ENCODE results near the gene BCL7C. TPM values are rescaled to one million over a fixed set of nuclear protein-coding genes. Genes with fewer than 3 reads are reported as not detected.

The BCL7C gene
- total RNA-seq, 1 donor from 2014 or later: 53.9 TPM

DNA sequence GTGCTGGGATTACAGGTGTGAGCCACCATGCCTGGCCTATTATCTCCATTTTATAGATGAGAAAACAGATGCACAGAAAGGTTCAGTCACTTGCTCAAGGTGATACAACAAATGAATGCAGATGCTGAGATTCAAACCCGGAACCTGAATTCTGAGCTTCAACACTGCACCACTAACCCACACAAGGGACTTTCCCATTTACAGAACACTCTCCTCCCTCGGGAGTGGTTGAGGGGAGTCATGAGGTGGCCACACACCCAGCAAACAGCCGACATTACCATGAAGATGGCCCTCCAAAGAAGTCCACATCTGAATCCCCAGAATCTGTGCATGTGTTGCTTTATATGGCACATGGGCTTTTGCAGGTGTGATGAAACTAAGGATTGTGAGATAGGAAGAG, 9.1 kb downstream of the BCL7C start:
- Mint-ChIP-seq H3K27ac (ENCODE audit: unreplicated experiment) (peak overlapping the region; percentile 25), H3K4me1 (ENCODE audit: unreplicated experiment) (peaks cover 9% of the 10 kb centered on the region), H3K9me3 (ENCODE audit: unreplicated experiment) (no peaks in the 10 kb centered on the region), H3K27me3 (ENCODE audit: unreplicated experiment) (peaks cover 13% of the 10 kb centered on the region), H3K4me3 (ENCODE audit: unreplicated experiment) (peak overlapping the region; percentile 51), H3K36me3 (ENCODE audit: low read depth, unreplicated experiment) (peaks cover 28% of the 10 kb centered on the region)
- no peak for TF ChIP-seq CTCF (IDR thresholded peaks at IDR 0.05; ENCODE audit: unreplicated experiment)
- no peak for DNase-seq (ENCODE audit: low spot score)

DNA sequence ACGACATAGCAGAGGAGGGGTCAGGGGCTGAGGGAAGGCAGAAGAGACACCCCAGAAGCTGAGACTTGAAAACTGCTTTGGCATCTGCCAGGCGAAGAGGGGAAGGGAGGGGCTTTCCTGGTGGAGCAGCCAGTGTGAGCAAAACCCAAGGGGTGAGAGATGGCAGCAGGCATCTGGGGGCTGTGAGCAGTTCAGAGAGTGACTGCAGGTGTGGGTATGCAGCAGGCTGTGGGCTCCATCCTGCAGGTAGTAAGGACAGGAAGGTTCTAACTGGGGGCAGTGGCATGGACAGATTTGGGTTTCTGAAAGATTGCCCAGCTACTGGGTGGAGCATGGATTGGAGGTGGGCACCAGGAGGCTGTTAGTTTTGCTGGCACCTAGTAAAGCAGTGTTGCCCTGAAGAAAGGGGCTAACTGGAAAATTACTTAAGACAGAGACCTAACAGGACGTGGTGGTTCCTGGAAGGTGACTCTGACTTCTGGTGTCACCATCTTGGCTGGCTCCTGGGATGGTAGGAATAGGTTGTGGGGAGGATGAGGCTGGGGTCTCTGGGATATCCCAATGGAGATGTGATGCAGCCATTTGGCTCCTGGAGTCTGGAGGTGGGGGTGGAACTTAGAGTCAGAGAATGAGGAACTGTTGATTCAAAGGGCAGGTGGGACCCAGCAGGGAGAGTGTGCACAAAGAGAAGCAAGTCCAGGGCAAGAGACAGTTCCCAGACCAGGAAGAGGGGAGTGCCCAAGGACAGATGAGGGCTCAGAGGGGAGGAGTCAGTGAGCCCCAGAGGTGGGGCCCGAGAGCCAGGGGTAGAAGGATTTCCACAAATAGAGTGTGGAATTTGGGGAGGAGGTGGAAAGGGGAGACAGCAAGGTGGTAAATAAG, 11.2 kb downstream of the BCL7C start:
- TF ChIP-seq CTCF (IDR thresholded peaks at IDR 0.05; ENCODE audit: unreplicated experiment): no peak
- Mint-ChIP-seq H3K4me1 (ENCODE audit: unreplicated experiment) (peaks cover 9% of the 10 kb centered on the region), H3K27me3 (ENCODE audit: unreplicated experiment) (peaks cover 16% of the 10 kb centered on the region), H3K4me3 (ENCODE audit: unreplicated experiment) (peak overlapping the region; percentile 62), H3K36me3 (ENCODE audit: low read depth, unreplicated experiment) (peaks cover 25% of the 10 kb centered on the region), H3K9me3 (ENCODE audit: unreplicated experiment) (no peaks in the 10 kb centered on the region), H3K27ac (ENCODE audit: unreplicated experiment) (no peak overlapping the region)
- DNase-seq (ENCODE audit: low spot score): no peak

DNA sequence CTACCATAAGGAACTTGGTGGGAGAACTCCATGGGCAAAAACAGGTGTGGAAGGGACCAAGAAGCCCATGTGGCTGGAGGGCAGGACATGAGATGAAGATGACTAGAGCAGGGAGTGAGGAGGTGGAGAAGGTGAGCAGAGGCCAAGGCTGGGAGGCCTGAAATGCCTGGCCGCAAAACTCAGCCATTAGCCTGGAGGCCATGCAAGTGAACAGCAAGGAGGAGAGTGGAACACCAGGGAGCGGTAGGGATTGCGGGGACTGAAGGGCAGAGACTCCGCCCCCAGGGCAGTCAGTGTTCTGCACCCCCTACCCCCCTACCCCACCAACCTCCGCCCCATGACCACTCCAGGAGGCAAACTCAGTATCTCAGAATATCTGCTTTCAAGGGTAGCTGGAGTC, 17.0 kb downstream of the BCL7C start:
- peaks cover 14% of the 10 kb centered on the region for H3K36me3 Mint-ChIP-seq (ENCODE audit: low read depth, unreplicated experiment)
- TF ChIP-seq CTCF (IDR thresholded peaks at IDR 0.05; ENCODE audit: unreplicated experiment): no peak

GRCh38 chr16:30875871-30876801, 17.7 kb downstream of the BCL7C start:
- peak; percentile 25 for DNase-seq (ENCODE audit: low spot score)
- peak overlapping the region; percentile 99 for H3K27ac Mint-ChIP-seq (ENCODE audit: unreplicated experiment)
- H3K4me3 Mint-ChIP-seq (ENCODE audit: unreplicated experiment): peak overlapping the region; percentile 96
- no peaks in the 10 kb centered on the region for H3K9me3 Mint-ChIP-seq (ENCODE audit: unreplicated experiment)
- peaks cover 17% of the 10 kb centered on the region for H3K27me3 Mint-ChIP-seq (ENCODE audit: unreplicated experiment)
- H3K36me3 Mint-ChIP-seq (ENCODE audit: low read depth, unreplicated experiment): peaks cover 14% of the 10 kb centered on the region
- peaks cover 13% of the 10 kb centered on the region for H3K4me1 Mint-ChIP-seq (ENCODE audit: unreplicated experiment)
- TF ChIP-seq CTCF (IDR thresholded peaks at IDR 0.05; ENCODE audit: unreplicated experiment): no peak

More for the DNA sequence above, 17.0 kb downstream of the BCL7C start:
- Mint-ChIP-seq H3K4me1 (ENCODE audit: unreplicated experiment) (peaks cover 13% of the 10 kb centered on the region), H3K9me3 (ENCODE audit: unreplicated experiment) (no peaks in the 10 kb centered on the region), H3K27me3 (ENCODE audit: unreplicated experiment) (peaks cover 23% of the 10 kb centered on the region), H3K4me3 (ENCODE audit: unreplicated experiment) (peak overlapping the region; percentile 96), H3K27ac (ENCODE audit: unreplicated experiment) (peak overlapping the region; percentile 99)
- DNase-seq (ENCODE audit: low spot score): no peak
